Measurements from ENCODE around the gene TASP1.

GRCh38 chr20:13608066-13608465 lies 30.7 kb downstream of the TASP1 start:
- TF ChIP-seq CTCF (IDR thresholded peaks at IDR 0.05 in 4 of 5, conservative IDR thresholded peaks at IDR 0.05 in 1 of 5) (no peak), POLR2A (IDR thresholded peaks at IDR 0.05) (no peak)

Data from gastrocnemius medialis (tissue), 4 donors.